Ishikawa (cell line): ENCODE data around the gene ABCG1.

Source experiments
- CEBPB ChIP-seq: IDR thresholded peaks from 2 replicates; pipeline ENCODE4 v1.6.1; 2012
- CREB1 ChIP-seq: IDR thresholded peaks from 2 replicates; pipeline ENCODE4 v1.6.1; 2012; ENCODE audit warnings: low read depth
- EGR1 ChIP-seq: IDR thresholded peaks from 2 replicates; pipeline ENCODE4 v1.6.1; 2012
- EP300 ChIP-seq: IDR thresholded peaks from 2 replicates; pipeline ENCODE4 v1.6.1; 2012; ENCODE audit warnings: borderline replicate concordance
- FOXM1 ChIP-seq: IDR thresholded peaks from 2 replicates; pipeline ENCODE4 v1.6.1; 2012; ENCODE audit warnings: low read depth, borderline replicate concordance
- MAX ChIP-seq: IDR thresholded peaks from 2 replicates; pipeline ENCODE4 v1.6.1; 2012
- RAD21 ChIP-seq: IDR thresholded peaks from 2 replicates; pipeline ENCODE4 v1.6.1; 2012; ENCODE audit warnings: low read depth
- REST ChIP-seq: IDR thresholded peaks from 2 replicates; pipeline ENCODE4 v1.6.1; 2012; ENCODE audit warnings: low read depth, mild to moderate bottlenecking
- TAF1 ChIP-seq: IDR thresholded peaks from 2 replicates; pipeline ENCODE4 v1.6.1; 2012; ENCODE audit warnings: low read depth, mild to moderate bottlenecking
- TCF12 ChIP-seq: IDR thresholded peaks from 2 replicates; pipeline ENCODE4 v1.6.1; 2012; ENCODE audit warnings: low read depth
- TEAD4 ChIP-seq: IDR thresholded peaks from 2 replicates; pipeline ENCODE4 v1.6.1; 2012
- USF1 ChIP-seq: IDR thresholded peaks from 2 replicates; pipeline ENCODE4 v1.6.1; 2012
- YY1 ChIP-seq: IDR thresholded peaks from 2 replicates; pipeline ENCODE4 v1.6.1; 2012; ENCODE audit warnings: low read depth
- ZBTB7A ChIP-seq: IDR thresholded peaks from 2 replicates; pipeline ENCODE4 v1.6.1; 2012; ENCODE audit warnings: low read depth

- TF ChIP-seq ZBTB7A, result 0 out of 2 replicates have a peak, but pooled peaks have one; percentile 20
- TF ChIP-seq RAD21, result no peak
- TF ChIP-seq MAX, result no peak
- TF ChIP-seq USF1, result no peak
- TF ChIP-seq CREB1, result no peak
- TF ChIP-seq CEBPB, result no peak
- no peak for TF ChIP-seq TAF1
- no peak for TF ChIP-seq EGR1
- TF ChIP-seq TEAD4, result no peak
- no peak for TF ChIP-seq FOXM1
- TF ChIP-seq EP300, result no peak
- TF ChIP-seq REST, result no peak
- TF ChIP-seq YY1, result no peak
- TF ChIP-seq TCF12, result no peak
Observed at GRCh38 chr21:42234041-42234440, 15.1 kb downstream of the ABCG1 start.
